ENCODE measurements around the gene USP17L22. TPM values are rescaled to one million over a fixed set of nuclear protein-coding genes. Genes with fewer than 3 reads are reported as not detected.

The USP17L22 gene, protein sequence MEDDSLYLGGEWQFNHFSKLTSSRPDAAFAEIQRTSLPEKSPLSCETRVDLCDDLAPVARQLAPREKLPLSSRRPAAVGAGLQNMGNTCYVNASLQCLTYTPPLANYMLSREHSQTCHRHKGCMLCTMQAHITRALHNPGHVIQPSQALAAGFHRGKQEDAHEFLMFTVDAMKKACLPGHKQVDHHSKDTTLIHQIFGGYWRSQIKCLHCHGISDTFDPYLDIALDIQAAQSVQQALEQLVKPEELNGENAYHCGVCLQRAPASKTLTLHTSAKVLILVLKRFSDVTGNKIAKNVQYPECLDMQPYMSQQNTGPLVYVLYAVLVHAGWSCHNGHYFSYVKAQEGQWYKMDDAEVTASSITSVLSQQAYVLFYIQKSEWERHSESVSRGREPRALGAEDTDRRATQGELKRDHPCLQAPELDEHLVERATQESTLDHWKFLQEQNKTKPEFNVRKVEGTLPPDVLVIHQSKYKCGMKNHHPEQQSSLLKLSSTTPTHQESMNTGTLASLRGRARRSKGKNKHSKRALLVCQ
- total RNA-seq, result not detected in 2 replicates

DNA sequence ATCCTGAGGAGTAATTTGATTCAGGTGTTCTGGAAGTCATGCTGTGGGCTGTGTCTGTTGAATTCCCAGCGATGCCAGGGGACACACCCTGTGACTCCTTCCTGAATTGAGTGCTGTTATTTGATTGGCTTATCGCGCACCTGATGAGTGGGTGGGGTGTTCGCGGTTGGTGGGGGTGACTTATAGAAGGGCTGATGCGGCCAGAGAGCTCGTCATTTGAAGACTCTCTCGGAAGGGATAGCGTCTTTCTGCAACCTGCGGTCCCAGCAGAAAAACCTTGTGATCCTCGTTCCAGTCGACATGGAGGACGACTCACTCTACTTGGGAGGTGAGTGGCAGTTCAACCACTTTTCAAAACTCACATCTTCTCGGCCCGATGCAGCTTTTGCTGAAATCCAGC is at the start of gene USP17L22:
USP17L22 (plus strand) TSS at position 301 of the 400 bp plus-strand sequence; CDS start at position 301, 0 bp downstream.

DNA sequence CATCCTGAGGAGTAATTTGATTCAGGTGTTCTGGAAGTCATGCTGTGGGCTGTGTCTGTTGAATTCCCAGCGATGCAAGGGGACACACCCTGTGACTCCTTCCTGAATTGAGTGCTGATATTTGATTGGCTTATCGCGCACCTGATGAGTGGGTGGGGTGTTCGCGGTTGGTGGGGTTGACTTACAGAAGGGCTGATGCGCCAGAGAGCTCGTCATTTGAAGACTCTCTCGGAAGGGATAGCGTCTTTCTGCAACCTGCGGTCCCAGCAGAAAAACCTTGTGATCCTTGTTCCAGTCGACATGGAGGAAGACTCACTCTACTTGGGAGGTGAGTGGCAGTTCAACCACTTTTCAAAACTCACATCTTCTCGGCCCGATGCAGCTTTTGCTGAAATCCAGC is 47.6 kb upstream of the USP17L22 start, which contains the start of gene USP17L12:
USP17L12 (plus strand) TSS at position 301 of the 400 bp plus-strand sequence; CDS start at position 301, 0 bp downstream.

DNA sequence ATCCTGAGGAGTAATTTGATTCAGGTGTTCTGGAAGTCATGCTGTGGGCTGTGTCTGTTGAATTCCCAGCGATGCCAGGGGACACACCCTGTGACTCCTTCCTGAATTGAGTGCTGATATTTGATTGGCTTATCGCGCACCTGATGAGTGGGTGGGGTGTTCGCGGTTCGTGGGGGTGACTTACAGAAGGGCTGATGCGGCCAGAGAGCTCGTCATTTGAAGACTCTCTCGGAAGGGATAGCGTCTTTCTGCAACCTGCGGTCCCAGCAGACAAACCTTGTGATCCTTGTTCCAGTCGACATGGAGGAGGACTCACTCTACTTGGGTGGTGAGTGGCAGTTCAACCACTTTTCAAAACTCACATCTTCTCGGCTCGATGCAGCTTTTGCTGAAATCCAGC is 42.8 kb upstream of the USP17L22 start, which contains the start of gene USP17L13:
USP17L13 (plus strand) TSS at position 301 of the 400 bp plus-strand sequence; CDS start at position 301, 0 bp downstream.

DNA sequence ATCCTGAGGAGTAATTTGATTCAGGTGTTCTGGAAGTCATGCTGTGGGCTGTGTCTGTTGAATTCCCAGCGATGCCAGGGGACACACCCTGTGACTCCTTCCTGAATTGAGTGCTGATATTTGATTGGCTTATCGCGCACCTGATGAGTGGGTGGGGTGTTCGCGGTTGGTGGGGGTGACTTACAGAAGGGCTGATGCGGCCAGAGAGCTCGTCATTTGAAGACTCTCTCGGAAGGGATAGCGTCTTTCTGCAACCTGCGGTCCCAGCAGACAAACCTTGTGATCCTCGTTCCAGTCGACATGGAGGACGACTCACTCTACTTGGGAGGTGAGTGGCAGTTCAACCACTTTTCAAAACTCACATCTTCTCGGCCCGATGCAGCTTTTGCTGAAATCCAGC is 33.3 kb upstream of the USP17L22 start, which contains the start of gene USP17L15:
USP17L15 (plus strand) TSS at position 301 of the 400 bp plus-strand sequence; CDS start at position 301, 0 bp downstream.

DNA sequence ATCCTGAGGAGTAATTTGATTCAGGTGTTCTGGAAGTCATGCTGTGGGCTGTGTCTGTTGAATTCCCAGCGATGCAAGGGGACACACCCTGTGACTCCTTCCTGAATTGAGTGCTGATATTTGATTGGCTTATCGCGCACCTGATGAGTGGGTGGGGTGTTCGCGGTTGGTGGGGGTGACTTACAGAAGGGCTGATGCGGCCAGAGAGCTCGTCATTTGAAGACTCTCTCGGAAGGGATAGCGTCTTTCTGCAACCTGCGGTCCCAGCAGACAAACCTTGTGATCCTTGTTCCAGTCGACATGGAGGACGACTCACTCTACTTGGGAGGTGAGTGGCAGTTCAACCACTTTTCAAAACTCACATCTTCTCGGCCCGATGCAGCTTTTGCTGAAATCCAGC is 23.8 kb upstream of the USP17L22 start, which contains the start of gene USP17L17:
USP17L17 (plus strand) TSS at position 301 of the 400 bp plus-strand sequence; CDS start at position 301, 0 bp downstream.

DNA sequence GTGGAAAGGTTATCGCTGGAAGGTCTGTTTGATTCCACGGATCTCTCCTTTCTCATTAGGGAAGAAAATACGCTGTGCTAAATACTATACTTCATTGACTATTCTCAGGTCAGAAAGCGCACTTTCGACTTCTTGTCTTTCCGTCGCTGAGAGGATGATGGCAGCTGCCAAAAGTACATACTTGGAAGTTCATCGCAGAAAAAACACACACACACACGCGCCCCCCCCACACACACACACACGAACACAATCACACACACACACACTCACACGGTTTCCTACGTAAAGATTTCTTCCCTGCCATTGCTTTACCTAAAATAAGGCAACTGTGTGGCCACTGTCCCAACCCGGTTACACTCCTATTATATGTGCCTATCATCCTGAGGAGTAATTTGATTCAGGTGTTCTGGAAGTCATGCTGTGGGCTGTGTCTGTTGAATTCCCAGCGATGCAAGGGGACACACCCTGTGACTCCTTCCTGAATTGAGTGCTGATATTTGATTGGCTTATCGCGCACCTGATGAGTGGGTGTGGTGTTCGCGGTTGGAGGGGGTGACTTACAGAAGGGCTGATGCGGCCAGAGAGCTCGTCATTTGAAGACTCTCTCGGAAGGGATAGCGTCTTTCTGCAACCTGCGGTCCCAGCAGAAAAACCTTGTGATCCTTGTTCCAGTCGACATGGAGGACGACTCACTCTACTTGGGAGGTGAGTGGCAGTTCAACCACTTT is 19.3 kb upstream of the USP17L22 start, which contains the start of gene USP17L18:
USP17L18 (plus strand) TSS at position 678 of the 728 bp plus-strand sequence; CDS start at position 678, 0 bp downstream.

DNA sequence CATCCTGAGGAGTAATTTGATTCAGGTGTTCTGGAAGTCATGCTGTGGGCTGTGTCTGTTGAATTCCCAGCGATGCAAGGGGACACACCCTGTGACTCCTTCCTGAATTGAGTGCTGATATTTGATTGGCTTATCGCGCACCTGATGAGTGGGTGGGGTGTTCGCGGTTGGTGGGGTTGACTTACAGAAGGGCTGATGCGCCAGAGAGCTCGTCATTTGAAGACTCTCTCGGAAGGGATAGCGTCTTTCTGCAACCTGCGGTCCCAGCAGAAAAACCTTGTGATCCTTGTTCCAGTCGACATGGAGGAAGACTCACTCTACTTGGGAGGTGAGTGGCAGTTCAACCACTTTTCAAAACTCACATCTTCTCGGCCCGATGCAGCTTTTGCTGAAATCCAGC is 14.3 kb upstream of the USP17L22 start, which contains the start of gene USP17L19:
USP17L19 (plus strand) TSS at position 301 of the 400 bp plus-strand sequence; CDS start at position 301, 0 bp downstream.

DNA sequence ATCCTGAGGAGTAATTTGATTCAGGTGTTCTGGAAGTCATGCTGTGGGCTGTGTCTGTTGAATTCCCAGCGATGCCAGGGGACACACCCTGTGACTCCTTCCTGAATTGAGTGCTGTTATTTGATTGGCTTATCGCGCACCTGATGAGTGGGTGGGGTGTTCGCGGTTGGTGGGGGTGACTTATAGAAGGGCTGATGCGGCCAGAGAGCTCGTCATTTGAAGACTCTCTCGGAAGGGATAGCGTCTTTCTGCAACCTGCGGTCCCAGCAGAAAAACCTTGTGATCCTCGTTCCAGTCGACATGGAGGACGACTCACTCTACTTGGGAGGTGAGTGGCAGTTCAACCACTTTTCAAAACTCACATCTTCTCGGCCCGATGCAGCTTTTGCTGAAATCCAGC is 9.6 kb upstream of the USP17L22 start, which contains the start of gene USP17L20:
USP17L20 (plus strand) TSS at position 301 of the 400 bp plus-strand sequence; CDS start at position 301, 0 bp downstream.

DNA sequence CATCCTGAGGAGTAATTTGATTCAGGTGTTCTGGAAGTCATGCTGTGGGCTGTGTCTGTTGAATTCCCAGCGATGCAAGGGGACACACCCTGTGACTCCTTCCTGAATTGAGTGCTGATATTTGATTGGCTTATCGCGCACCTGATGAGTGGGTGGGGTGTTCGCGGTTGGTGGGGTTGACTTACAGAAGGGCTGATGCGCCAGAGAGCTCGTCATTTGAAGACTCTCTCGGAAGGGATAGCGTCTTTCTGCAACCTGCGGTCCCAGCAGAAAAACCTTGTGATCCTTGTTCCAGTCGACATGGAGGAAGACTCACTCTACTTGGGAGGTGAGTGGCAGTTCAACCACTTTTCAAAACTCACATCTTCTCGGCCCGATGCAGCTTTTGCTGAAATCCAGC is 4.8 kb upstream of the USP17L22 start, which contains the start of gene USP17L21:
USP17L21 (plus strand) TSS at position 301 of the 400 bp plus-strand sequence; CDS start at position 301, 0 bp downstream.

Other genes with a start within 250 kb of the USP17L22 start
- gene FAM90A26, start 97.2 kb upstream of the USP17L22 start, total RNA-seq, result not detected in 2 replicates
- not detected in 2 replicates for gene USP17L10, start 57.0 kb upstream of the USP17L22 start, total RNA-seq
- gene USP17L11, start 52.2 kb upstream of the USP17L22 start, total RNA-seq, result not detected in 2 replicates
- not detected in 2 replicates for gene USP17L12, start 47.5 kb upstream of the USP17L22 start, total RNA-seq
- under 0.01 TPM in 1 of 2 replicates, not detected in the other for gene USP17L13, start 42.7 kb upstream of the USP17L22 start, total RNA-seq
- gene USP17L15, start 33.2 kb upstream of the USP17L22 start, total RNA-seq, result not detected in 2 replicates
- under 0.01 TPM in 1 of 2 replicates, not detected in the other for gene USP17L17, start 23.7 kb upstream of the USP17L22 start, total RNA-seq
- gene USP17L18, start 19.0 kb upstream of the USP17L22 start, total RNA-seq, result not detected in 2 replicates
- not detected in 2 replicates for gene USP17L19, start 14.2 kb upstream of the USP17L22 start, total RNA-seq
- not detected in 2 replicates for gene USP17L20, start 9.5 kb upstream of the USP17L22 start, total RNA-seq
- gene USP17L21, start 4.7 kb upstream of the USP17L22 start, total RNA-seq, result not detected in 2 replicates
- not detected in 2 replicates for gene USP17L24, start 57.5 kb downstream of the USP17L22 start, total RNA-seq
- gene USP17L25, start 62.3 kb downstream of the USP17L22 start, total RNA-seq, result not detected in 2 replicates
- gene USP17L26, start 67.0 kb downstream of the USP17L22 start, total RNA-seq, result not detected in 2 replicates
- gene USP17L5, start 71.8 kb downstream of the USP17L22 start, total RNA-seq, result not detected in 2 replicates
- not detected in 2 replicates for gene USP17L27, start 76.5 kb downstream of the USP17L22 start, total RNA-seq
- gene USP17L28, start 81.3 kb downstream of the USP17L22 start, total RNA-seq, result not detected in 2 replicates
- not detected in 2 replicates for gene USP17L29, start 86.0 kb downstream of the USP17L22 start, total RNA-seq
- gene USP17L30, start 95.5 kb downstream of the USP17L22 start, total RNA-seq, result not detected in 2 replicates
- gene DEFB131A, start 176.8 kb downstream of the USP17L22 start, total RNA-seq, result not detected in 2 replicates